Calu3 (cell line): ENCODE measurements around the gene ANKRD60. TPM values are rescaled to one million over a fixed set of nuclear protein-coding genes. Genes with fewer than 3 reads are reported as not detected.

Experiments used
- BruUV-seq: library from RNA; stranded (reverse); fragments of 400-500 nt; replicated peaks from 2 replicates; lab custom pipeline; 2021; lab: Mats Ljungman, UMichigan
- CTCF ChIA-PET: fragments of 300-600 bp; sonication (Branson Sonifier 250); formaldehyde crosslinking; loops from one replicate; lab custom pipeline; 2022; ENCODE audit warnings: antibody characterized with exemption; lab: Charles Lee
- DNase-seq: peaks from one replicate; pipeline ENCODE4 v3.0.0; 2022
- H3K27ac Mint-ChIP-seq: one replicate; pipeline ENCODE4 v1.8.0; 2022; ENCODE audit warnings: mixed read lengths; ENCODE audit not compliant: unreplicated experiment
- H3K27me3 Mint-ChIP-seq: one replicate; pipeline ENCODE4 v1.8.0; 2022; ENCODE audit warnings: mixed read lengths; ENCODE audit not compliant: unreplicated experiment
- H3K36me3 Mint-ChIP-seq: one replicate; pipeline ENCODE4 v1.8.0; 2022; ENCODE audit warnings: mild to moderate bottlenecking, moderate library complexity, mixed read lengths; ENCODE audit not compliant: insufficient read depth, unreplicated experiment
- H3K4me1 Mint-ChIP-seq: one replicate; pipeline ENCODE4 v1.8.0; 2022; ENCODE audit warnings: mild to moderate bottlenecking, low read depth, mixed read lengths; ENCODE audit not compliant: unreplicated experiment
- H3K4me3 Mint-ChIP-seq: one replicate; pipeline ENCODE4 v1.8.0; 2022; ENCODE audit warnings: mild to moderate bottlenecking, low read depth, moderate library complexity, mixed read lengths; ENCODE audit not compliant: unreplicated experiment
- H3K9me3 Mint-ChIP-seq: one replicate; pipeline ENCODE4 v1.8.0; 2022; ENCODE audit warnings: low read depth, mixed read lengths; ENCODE audit not compliant: unreplicated experiment
- CTCF ChIP-seq: fragments of 200-600 bp; IDR thresholded peaks from one replicate; pipeline ENCODE4 v1.8.0; 2022; ENCODE audit warnings: antibody characterized with exemption; ENCODE audit not compliant: unreplicated experiment
- intact Hi-C: fragments of 100-400 bp; cut with micrococcal nuclease; formaldehyde crosslinking; loops from one replicate; pipeline ENCODE4 v1.10.0; 2022; ENCODE audit not compliant: unreplicated experiment
- total RNA-seq: library from RNA; stranded (reverse); gene quantifications from 2 replicates; pipeline ENCODE4 v1.2.3, GENCODE V29; 2022

Gene ANKRD60
- total RNA-seq, 1 experiment from 2014 or later, result not detected

- CTCF ChIA-PET, result interaction anchor here (1.2 kb wide), 1 partner anchor 24 kb away, joined by 3 read pairs; no protein-coding TSS in a partner anchor
- no peak overlapping the region for H3K27ac Mint-ChIP-seq
- intact Hi-C loops, result no loop called here
- H3K9me3 Mint-ChIP-seq, result peaks cover 5% of the 10 kb centered on the region
- no TSS peak for BruUV-seq
- peak; percentile 34 for TF ChIP-seq CTCF
- H3K4me1 Mint-ChIP-seq, result no peaks in the 10 kb centered on the region
- peaks cover 6% of the 10 kb centered on the region for H3K36me3 Mint-ChIP-seq
- no peak overlapping the region for H3K4me3 Mint-ChIP-seq
- DNase-seq, result no peak
- H3K27me3 Mint-ChIP-seq, result no peaks in the 10 kb centered on the region
These were observed 30.1 kb downstream of the ANKRD60 start for GRCh38 chr20:58198384-58198783.

DNA sequence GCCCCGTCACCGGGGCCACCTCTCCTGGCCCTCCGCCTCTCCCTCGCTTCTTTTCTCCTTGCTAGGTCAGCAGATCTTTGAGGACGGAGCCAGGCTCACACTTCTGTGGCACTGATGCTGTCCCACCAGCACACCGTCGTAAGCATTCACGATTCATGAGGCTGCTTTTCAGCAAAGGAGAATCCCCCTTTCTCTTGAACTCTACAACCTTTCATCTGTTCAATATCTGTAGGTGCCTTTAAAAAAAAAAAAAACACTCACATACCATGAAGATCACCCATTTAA is 31.3 kb downstream of the ANKRD60 start:
- CTCF ChIA-PET, result interaction anchor here (1.0 kb wide), 2 partner anchors 11 to 575 kb away, joined by 3 to 5 read pairs; no protein-coding TSS in a partner anchor
- H3K4me1 Mint-ChIP-seq, result no peaks in the 10 kb centered on the region
- H3K36me3 Mint-ChIP-seq, result peaks cover 6% of the 10 kb centered on the region
- intact Hi-C loops, result no loop called here
- no TSS peak for BruUV-seq
- no peak overlapping the region for H3K4me3 Mint-ChIP-seq
- peaks cover 5% of the 10 kb centered on the region for H3K9me3 Mint-ChIP-seq
- no peak for DNase-seq
- no peaks in the 10 kb centered on the region for H3K27me3 Mint-ChIP-seq
- TF ChIP-seq CTCF, result no peak
- H3K27ac Mint-ChIP-seq, result peak overlapping the region; percentile 1

- Mint-ChIP-seq H3K36me3 (peaks cover 6% of the 10 kb centered on the region), H3K9me3 (peaks cover 5% of the 10 kb centered on the region), H3K27ac (peak overlapping the region; percentile 1), H3K4me3 (no peak overlapping the region), H3K27me3 (no peaks in the 10 kb centered on the region), H3K4me1 (peaks cover 2% of the 10 kb centered on the region)
- BruUV-seq, result no TSS peak
- TF ChIP-seq CTCF, result no peak
- no peak for DNase-seq
- CTCF ChIA-PET, result interaction anchor here (1.0 kb wide), 2 partner anchors 11 to 574 kb away, joined by 3 to 5 read pairs; no protein-coding TSS in a partner anchor
- intact Hi-C loops, result no loop called here
These were observed 31.9 kb downstream of the ANKRD60 start for GRCh38 chr20:58196402-58197184.

DNA sequence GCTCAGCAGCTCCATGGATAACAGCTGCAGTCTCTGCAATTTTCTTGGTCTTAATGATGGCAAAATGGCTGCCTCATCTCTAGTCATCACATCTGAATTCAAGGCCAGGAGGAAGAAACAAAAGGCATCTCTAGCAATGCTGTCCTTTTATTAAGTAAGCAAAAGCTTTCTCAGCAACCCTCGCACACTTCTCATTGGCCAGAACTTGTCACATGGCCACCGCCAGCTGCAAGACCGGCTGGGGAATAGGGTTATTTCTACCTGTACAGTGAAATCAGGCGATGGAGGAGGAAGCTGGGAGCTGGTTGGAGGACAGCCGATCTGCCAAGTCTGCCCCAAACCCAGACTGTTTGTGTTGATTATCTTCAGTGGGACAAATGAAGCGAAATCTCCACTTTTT is 33.4 kb downstream of the ANKRD60 start:
- CTCF ChIA-PET, result no interaction called here
- TF ChIP-seq CTCF, result no peak
- intact Hi-C loops, result no loop called here
- Mint-ChIP-seq H3K36me3 (peaks cover 6% of the 10 kb centered on the region), H3K9me3 (peaks cover 5% of the 10 kb centered on the region), H3K4me3 (no peak overlapping the region), H3K27ac (no peak overlapping the region), H3K4me1 (peaks cover 6% of the 10 kb centered on the region), H3K27me3 (no peaks in the 10 kb centered on the region)
- no peak for DNase-seq
- BruUV-seq, result no TSS peak
